GM18520 (cell line): Measurements from ENCODE around the gene COL6A3.

ENCODE experiments used
- ATAC-seq: cut with Tn5 transposase; IDR thresholded peaks from one replicate; pipeline ENCODE4 v1.9.1; 2021; ENCODE audit not compliant: unreplicated experiment

COL6A3 gene

DNA sequence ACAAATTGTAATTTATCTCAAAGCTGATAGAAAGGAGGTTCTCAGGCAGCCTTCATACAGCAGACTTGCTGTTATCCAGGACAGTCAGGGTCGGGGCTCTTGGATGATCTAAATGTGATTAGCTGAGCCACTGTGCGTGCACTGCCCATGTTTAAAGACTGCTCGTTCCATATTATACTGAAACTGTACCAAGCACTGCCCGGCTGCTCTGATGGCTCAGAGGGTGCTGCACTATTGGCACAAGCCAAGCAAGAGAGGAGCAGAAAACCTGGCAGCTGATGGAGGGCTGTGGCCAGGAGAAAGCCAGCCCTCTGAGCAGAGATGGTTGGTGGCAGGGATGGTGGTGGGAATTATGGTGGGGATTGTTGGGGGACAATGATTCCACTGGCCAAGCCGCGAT is 63.4 kb downstream of the COL6A3 start:
- ATAC-seq, result no peak

DNA sequence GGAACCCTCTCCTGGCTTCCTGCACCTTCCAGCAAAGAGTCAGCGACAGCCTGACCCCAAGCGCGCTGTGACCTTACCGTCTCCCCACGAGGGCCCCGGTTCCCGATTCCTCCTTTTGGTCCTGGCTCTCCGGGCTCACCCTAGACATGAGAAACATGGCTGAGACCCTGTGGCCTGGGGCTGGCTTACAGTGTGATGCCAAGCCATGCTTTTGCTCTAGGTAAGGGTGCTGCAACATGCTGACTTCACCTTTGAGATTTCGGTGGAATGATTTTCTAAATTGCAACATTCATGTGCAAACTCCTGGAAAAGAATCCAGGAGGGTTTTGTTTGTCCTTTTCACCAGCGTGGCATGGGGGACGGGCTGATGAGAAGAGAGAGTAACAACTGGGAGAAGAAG is 63.9 kb downstream of the COL6A3 start:
- ATAC-seq, result no peak

- no peak for ATAC-seq
These were observed 65.6 kb downstream of the COL6A3 start for GRCh38 chr2:237348281-237348865.

DNA sequence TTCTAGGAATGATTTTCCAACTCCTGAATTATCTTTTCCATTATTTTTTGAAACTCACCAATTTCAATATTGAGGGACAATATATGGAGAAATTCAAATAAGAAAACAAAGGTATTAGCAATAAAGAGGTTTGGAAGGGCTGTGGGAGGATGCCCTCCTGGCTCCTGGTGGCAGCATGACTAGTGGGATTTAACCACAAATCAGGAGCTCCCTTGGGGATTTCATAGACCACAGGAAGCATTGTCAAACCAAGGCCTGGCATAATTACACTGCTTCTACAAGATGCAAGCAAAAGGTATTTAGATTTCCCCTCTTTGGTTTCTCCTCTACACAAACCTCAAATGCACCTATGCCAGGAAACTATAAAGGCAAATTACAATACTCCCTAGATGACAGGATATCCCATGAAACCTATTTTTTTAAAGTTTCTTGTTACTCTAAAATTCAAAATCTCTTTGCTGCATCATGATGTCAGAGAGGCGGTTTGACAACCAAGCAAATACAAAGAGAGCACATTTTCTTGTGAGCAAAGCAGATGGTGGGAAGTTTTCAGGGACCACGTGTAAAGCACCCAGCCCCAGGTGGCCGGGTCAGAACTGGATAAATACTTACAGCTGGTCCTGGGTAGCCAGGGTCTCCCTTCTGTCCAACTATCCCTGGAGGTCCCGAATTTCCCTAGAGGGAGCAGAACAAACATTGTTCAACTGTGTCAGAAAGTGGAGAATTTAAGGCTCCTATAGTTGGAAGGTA is 67.9 kb downstream of the COL6A3 start:
- no peak for ATAC-seq

GRCh38 chr2:237345411-237345810 is 68.6 kb downstream of the COL6A3 start:
- no peak for ATAC-seq

DNA sequence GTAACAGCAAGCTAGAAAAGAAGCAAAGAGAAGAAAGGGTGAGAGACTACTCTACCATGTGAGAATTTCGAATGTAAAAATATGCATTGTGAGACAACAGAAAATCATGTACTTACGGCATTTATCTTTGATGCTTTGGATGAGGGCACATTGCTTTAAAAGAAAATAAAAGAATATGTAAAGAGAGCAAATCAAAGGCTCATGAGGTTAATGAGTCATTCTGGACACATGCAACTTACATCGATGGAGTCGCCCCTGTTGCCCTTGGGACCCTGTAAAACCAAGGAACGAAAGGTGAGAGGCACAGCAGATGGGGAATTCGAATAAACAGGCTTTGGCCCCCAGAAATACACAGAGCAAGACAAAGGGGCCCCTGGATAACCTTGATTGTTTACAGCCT is 69.0 kb downstream of the COL6A3 start:
- ATAC-seq, result no peak

DNA sequence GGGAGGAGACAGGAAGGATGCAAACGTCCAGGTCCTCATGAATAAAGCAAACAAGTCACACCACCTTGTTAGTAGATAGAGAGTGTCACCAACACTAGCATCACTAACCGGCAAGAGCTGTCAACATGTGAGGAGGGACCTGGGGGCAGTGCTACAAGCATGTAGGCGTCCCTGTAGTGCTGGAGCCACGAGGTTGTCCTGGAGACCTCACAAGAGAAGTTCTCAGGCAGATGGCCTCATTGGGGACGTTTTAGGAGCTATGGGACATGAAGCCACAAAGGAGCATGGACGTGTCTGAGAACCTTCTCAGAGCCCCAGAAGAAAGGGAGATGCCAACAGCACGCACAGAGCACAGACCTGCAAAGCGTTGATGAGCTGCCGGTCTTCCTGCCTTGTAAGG is 70.0 kb downstream of the COL6A3 start:
- ATAC-seq, result no peak

DNA sequence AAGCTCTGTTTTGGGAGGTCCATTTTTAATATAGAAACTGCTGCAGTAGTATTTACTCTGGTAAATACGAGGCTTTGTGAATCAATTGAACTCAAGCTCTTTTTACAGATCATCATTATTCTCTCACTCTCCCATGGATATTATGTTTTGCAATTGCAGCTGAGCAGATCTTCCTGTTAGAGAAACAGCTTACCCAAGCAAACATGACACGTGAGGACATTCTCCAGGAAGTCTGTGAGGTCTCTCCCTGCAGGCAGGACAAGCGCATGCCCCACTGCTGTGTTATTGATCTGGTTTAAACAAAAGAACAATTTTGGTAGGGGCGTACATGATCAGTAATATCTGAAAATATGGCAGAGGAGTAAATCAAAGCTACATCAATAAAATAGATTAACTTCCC is 72.1 kb downstream of the COL6A3 start:
- no peak for ATAC-seq

DNA sequence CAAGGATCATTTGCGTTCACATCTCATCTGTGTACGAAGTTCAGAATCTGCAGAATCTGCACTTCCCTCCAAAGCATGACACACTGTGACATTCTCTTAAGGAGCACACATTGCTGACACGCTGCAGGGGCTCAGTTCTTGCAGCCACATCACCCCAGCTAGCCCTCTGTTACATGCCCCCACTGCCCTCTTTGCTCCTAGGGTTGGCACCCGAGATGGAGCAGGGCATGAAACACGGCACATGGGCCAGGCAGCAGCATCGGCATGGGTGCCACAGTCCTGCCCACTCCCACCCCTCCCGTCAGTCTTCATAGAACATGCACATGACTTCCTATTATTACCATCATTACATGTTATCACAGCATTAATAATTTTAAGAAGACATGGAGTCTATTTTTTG is 76.4 kb downstream of the COL6A3 start:
- ATAC-seq, result no peak

DNA sequence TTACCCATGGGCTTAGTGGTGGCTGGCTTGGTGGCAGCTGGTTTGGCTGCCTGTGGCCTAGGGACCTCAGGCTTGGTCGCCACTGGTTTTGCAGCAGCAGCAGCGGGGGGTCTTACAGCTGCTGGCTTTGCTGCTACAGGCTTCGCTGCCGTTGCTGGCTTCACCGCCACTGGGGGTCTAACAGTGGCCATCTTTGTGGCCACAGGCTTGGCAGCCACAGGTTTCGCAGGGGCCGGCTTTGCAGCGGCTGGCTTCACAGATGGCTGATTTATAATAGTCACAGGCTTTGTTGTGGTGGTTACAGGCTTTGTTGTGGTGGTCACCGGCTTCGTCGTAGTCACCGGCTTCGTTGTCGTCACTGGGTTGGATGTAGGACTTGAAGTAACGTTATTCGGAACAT is 77.8 kb downstream of the COL6A3 start:
- no peak for ATAC-seq

GRCh38 chr2:237333748-237334147 is 80.2 kb downstream of the COL6A3 start:
- no peak for ATAC-seq

DNA sequence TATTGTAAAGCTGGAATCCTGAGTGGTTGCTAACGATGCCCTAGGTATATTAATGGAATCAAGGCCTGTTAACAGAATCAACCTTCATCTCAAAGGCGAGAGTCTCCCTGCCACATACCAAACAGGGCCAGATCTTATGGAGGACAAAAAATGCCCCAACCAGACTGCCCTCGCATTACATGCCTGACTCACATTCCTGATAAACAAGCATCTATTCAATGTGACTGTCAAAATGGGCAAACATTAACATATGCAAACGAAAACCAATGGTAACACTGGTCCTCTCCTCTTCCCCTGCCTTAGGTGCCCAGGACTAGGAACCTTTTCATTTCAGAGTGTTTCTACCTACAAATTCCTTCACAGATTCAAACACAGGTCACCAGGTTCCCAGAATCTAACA is 83.4 kb downstream of the COL6A3 start:
- ATAC-seq, result no peak

- no peak for ATAC-seq
These were observed 86.6 kb downstream of the COL6A3 start for GRCh38 chr2:237327175-237327950.

- no peak for ATAC-seq
These were observed 87.4 kb downstream of the COL6A3 start for GRCh38 chr2:237326266-237327171.

DNA sequence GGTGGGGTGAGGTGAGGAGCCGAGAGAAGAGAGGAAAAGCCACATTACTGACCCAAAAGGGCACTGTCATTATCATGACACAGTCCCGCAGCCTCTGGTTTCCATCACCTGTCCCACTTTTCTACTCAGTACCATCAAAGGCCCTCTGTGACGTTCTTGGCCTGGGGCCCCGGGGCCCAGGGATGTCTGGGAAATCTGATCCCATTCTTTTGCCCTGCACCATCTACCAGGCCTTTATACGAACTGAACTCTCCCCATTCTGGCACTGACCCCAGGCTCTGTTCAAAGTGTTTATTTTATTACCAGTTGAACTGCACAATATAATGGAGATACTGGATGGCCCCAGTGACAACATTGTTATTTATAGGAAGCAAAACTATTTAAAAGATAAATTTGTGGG is 89.1 kb downstream of the COL6A3 start:
- ATAC-seq, result no peak

- no peak for ATAC-seq
These were observed 89.5 kb downstream of the COL6A3 start for GRCh38 chr2:237324405-237324831.

DNA sequence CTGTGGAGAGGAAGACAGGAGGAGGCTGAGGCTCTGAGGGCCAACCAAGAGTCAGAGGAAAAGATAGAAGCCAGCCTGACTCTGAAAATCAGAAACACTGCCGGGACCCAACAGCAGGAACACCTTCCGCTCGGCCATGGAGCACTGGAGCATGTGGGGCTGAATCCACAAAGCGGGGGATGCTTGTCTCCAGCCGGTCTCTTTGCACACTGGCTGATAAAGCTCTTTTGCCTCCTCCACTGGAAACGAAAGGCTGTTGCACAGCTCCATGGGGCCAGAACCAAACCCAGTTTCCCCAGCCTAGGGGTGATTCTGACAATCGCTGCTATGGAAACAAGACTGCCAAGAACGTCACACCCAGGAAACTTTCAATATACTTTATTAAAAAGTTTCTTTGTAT is 90.3 kb downstream of the COL6A3 start:
- ATAC-seq, result no peak

- ATAC-seq, result no peak
These were observed 91.4 kb downstream of the COL6A3 start for GRCh38 chr2:237322564-237322963.

DNA sequence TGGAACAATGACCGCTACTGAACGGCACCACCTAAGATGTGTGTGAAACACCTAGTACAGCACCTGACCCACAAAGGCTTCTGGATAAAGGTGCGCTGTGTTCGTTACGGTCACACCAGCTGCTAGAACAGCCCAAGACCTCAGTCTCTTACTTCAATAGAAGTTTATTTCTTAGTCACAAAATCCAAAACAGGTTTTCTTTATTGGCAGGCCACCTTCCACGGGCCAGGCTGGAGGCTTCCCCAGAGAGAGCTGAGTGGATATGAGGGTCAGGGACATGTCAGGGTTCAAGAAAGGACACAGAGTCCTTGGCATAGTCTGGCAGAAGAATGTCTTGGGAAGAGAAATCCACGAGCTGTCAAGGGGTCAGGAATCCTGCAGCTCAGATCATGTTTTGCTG is 92.2 kb downstream of the COL6A3 start:
- no peak for ATAC-seq

DNA sequence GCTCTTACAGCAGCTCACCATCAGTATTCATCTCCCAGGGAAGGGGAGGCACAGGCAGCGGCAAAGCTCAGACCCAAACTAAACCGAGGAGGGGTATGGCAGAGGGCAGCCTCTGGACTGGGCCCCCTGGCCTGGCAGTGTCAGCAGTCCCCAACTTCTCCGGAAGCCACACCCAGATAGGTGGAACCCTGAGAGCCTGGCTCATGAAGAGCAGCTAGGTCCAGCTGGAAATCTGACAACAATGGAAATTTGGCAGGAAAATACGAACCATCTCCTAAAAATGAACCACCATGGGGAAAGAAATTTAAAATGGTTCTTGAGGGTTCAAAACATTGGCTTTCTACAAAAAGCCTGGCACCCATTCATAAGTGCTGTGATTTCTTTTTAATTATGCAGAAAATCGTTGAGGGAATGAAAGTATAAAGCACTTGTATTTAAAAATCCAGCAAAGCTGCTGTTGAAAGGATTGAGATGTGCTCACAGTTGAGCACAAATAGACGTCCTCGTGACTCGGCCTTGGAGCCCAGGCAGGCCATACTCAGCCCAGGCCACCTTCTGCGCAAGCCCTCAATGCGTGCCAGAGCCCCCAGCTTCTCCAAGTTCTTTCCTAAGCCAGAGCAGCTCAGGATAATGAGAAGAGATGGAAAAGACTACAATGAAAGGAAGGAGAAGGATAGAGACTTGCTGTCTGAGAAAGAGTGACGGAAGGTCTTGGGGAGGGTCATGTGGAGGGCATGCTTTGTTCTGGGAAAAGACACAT is 93.0 kb downstream of the COL6A3 start:
- ATAC-seq, result no peak
